GM18508 (cell line): ENCODE results near the gene AP3B2.
"Not testable (repeated sequence)": the region's sequence is repeated elsewhere in the genome, so short reads cannot be mapped to it uniquely, and the experiment has no call there.

Experiments
- ATAC-seq: cut with Tn5 transposase; IDR thresholded peaks from one replicate; pipeline ENCODE4 v1.9.1; 2021; ENCODE audit warnings: moderate number of reproducible peaks; ENCODE audit not compliant: insufficient read depth, unreplicated experiment

The AP3B2 gene, protein sequence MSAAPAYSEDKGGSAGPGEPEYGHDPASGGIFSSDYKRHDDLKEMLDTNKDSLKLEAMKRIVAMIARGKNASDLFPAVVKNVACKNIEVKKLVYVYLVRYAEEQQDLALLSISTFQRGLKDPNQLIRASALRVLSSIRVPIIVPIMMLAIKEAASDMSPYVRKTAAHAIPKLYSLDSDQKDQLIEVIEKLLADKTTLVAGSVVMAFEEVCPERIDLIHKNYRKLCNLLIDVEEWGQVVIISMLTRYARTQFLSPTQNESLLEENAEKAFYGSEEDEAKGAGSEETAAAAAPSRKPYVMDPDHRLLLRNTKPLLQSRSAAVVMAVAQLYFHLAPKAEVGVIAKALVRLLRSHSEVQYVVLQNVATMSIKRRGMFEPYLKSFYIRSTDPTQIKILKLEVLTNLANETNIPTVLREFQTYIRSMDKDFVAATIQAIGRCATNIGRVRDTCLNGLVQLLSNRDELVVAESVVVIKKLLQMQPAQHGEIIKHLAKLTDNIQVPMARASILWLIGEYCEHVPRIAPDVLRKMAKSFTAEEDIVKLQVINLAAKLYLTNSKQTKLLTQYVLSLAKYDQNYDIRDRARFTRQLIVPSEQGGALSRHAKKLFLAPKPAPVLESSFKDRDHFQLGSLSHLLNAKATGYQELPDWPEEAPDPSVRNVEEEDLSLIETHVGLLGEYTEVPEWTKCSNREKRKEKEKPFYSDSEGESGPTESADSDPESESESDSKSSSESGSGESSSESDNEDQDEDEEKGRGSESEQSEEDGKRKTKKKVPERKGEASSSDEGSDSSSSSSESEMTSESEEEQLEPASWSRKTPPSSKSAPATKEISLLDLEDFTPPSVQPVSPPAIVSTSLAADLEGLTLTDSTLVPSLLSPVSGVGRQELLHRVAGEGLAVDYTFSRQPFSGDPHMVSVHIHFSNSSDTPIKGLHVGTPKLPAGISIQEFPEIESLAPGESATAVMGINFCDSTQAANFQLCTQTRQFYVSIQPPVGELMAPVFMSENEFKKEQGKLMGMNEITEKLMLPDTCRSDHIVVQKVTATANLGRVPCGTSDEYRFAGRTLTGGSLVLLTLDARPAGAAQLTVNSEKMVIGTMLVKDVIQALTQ

GRCh38 chr15:82709421-82710207, at the start of gene AP3B2:
TSS of gene AP3B2 (minus strand) at chr15:82709875. CDS start at chr15:82709706, 169 bp downstream.
- peak; percentile 47 for ATAC-seq

- no peak for ATAC-seq
Measured at GRCh38 chr15:82751308-82751707, 41.6 kb upstream of the AP3B2 start.

GRCh38 chr15:82750831-82751180, 41.1 kb upstream of the AP3B2 start:
- ATAC-seq, result peak; percentile 16

- ATAC-seq, result peak; percentile 77
Measured at GRCh38 chr15:82749951-82750830, 40.5 kb upstream of the AP3B2 start.

GRCh38 chr15:82748315-82748714, 38.6 kb upstream of the AP3B2 start:
- no peak for ATAC-seq

DNA sequence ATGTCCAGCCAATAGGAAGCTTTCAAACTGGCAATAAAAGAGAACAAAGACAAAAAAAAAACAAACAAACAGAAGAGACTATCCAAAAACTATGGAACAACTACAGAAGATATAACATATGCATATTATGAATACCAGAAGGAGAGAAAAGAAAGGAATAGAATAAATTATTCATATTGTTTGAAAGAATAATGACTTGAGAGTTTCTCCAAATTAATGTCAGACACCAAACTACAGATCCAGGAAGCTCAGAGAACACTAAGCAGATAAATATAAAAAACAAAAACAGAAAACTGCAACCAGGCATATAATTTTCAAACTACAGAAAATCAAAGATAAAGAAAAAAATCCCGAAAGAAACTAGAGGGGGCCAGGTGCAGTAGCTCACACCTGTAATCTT, 34.1 kb upstream of the AP3B2 start:
- no peak for ATAC-seq

DNA sequence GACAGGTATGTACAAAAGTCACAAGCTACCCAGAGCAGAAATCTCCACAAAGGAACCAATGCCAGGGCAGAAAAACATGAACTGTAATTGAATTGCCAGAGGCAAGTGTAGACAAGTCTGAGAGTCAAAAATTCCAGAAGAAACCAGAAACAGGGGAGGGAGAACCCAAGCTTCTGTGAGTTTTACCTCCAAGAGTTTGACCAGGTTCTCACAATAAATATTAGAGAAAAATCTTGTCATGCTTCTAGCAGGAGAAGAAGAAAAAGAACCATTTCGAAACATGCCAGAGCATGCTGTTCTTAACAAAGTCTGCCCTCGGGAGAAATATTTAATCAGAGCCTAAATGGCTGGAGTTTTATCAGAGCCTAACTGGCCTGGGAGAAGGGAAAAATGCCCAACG, 32.5 kb upstream of the AP3B2 start:
- ATAC-seq, result no peak

- no peak for ATAC-seq
Measured at GRCh38 chr15:82739086-82739485, 29.4 kb upstream of the AP3B2 start.

DNA sequence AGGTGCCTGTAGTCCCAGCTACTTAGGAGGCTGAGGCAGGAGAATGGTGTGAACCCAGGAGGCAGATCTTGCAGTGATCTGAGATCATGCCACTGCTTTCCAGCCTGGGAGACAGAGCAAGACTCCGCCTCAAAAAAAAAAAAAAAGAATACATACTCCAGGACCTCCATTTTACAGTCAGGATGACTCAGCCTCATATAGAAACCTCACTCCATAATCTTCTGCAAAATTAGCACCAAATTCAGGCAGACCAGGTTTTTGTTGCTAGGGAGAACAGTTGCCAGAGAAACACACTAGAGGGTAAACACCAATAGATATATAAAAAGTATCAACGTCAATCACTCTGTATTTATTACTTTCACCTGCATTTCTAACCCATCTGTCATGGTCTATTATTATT, 28.3 kb upstream of the AP3B2 start:
- no peak for ATAC-seq

GRCh38 chr15:82731527-82731926, 21.9 kb upstream of the AP3B2 start:
- ATAC-seq, result no peak

GRCh38 chr15:82730022-82730530, 20.4 kb upstream of the AP3B2 start:
- ATAC-seq, result no peak

DNA sequence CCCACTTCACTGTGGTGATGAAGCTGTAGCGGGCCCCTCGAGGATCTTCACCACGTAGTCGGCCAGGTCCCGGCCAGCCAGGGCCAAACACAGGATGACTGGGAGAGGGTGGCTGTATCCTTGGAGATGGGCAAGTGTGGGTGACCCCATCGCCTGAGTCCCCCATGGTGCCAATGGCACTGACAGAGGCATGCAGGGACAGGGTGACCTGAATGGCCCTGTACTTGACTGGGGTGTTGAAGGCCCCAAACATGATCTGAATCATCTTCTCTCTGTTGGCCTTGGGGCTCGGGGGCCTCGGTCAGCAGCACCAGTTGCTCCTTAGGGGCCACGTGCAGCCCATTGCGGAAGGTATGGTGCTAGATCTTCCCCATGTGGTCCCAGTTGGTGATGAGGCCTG, 17.1 kb upstream of the AP3B2 start:
- no peak for ATAC-seq

DNA sequence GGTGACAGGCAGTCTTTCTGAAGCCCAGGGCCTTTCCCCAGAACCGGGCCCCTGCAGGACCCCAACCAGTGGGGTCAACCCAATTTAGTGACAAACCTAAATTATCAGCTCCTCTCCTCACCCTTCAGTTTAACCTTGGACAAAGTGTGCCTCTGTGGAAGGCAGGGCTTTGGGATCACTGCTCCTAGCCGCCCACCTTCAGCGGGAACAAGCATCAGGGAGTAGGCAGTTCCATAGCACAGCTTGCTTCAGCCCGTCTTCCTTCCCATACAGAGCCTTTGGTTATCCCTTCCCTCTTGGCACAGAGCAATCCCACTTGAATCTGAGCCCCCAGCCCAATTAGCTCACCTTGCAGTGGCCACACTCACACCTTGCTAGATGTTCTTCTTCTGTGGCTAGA, 5.3 kb upstream of the AP3B2 start:
- ATAC-seq, result no peak

DNA sequence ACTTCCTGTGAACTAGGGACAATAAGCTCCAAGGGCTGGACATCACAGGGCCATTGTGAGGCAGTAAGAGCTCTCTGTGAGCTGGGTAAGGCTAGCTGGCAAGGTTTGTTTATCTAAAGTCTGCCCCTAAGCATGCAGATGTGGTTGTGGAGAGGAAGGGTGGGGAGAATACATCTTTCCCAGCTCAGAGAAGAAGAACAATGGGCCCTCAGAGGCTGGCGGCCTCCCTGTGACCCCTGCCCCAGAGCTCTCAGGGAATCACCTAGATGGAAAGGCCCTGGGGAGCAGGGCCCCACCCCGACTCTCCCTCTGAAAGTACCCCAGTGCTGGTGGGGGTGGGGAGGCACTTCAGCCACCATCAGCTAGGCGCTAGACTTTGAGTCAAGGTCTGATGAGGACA, 4.3 kb upstream of the AP3B2 start:
- no peak for ATAC-seq

DNA sequence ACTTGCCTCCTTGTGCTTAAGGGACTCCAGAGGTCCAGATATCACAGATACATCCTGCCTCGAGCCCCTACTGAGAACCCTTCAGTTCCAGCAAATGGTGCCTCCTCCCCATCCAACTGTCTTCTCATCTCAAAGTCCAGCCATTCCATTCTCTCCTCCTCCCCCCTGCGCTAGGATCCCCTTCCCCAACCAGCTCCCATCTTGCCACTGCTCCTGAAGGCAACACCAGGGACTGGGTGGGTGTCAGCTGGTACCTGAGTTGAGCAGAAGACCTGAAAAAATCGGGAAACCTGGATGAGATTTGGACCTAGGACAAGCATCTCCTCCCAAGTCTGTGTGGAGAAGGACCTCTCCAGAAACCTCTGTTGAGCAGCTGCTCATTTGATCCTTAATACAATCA, 2.4 kb upstream of the AP3B2 start:
- no peak for ATAC-seq

- no peak for ATAC-seq
Measured at GRCh38 chr15:82710926-82711490, 1.3 kb upstream of the AP3B2 start.

DNA sequence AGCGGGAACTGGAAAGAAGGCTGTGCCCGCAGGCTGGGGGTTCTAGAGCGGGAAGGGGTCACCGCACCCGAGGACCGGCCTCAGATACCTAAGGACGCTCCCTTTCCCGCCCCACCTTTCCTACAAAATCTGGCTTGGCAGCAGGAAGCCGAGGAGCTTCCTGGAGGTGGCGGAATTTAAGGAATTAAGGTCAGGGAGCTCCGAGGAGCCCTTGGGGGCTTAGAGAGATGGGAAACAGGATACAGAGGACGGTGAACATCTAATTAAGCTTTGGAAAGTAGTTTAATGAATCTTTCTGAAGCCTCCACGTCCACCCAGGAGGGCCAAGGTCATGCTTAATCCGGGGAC, 507 bp upstream of the AP3B2 start:
- ATAC-seq, result no peak

- no peak for ATAC-seq
Measured at GRCh38 chr15:82709081-82709420, 624 bp downstream of the AP3B2 start.

- not testable (repeated sequence) for ATAC-seq
Measured at GRCh38 chr15:82705856-82706255, 3.8 kb downstream of the AP3B2 start.
